Lower leg skin (tissue), 4 donors: ENCODE results near the gene DUXB. TPM values are rescaled to one million over a fixed set of nuclear protein-coding genes. Genes with fewer than 3 reads are reported as not detected.

Experiments
- DNase-seq, 2 donors: peaks; one replicate each; pipeline ENCODE4 v3.0.0-alpha.2; 2019; ENCODE audit warnings: low spot score in 2 of 2
- H3K4me3 ChIP-seq: fragments of 200-600 bp; sonication (generic); 2 replicates; pipeline ENCODE4 v1.5.1; 2017; ENCODE audit warnings: mild to moderate bottlenecking, low read depth; ENCODE audit not compliant: poor library complexity, severe bottlenecking
- CTCF ChIP-seq, 3 donors: fragments of 450-650 bp; IDR thresholded peaks; one replicate each; pipeline ENCODE4 v1.5.1; 2016; ENCODE audit warnings: antibody characterized with exemption in 3 of 3, mild to moderate bottlenecking in 3 of 3, moderate library complexity in 2 of 3
- POLR2A ChIP-seq, 2 donors: fragments of 450-650 bp; IDR thresholded peaks; one replicate each; pipeline ENCODE4 v1.6.1; 2016 to 2017; ENCODE audit warnings: antibody characterized with exemption in 2 of 2, mild to moderate bottlenecking in 1 of 2, moderate library complexity in 1 of 2
- WGBS, 2 donors: methylation state at CpG; one replicate each; pipeline ENCODE4 v1.1.5; 2018; 5-methylcytosine and 5-hydroxymethylcytosine counted together
- intact Hi-C: fragments of 100-400 bp; cut with DNase I; formaldehyde crosslinking; loops from one replicate; pipeline ENCODE4 v1.15.0; 2023; ENCODE audit warnings: low total_unique reads
- total RNA-seq, 4 donors: library from RNA; depleted of rRNA; stranded (reverse); fragments of >200 nt; gene quantifications; one replicate each; pipeline ENCODE4 v1.1.0, GENCODE V29; 2016

Gene DUXB
- total RNA-seq, 4 donors from 2014 or later, result not detected

- no peak overlapping the region for H3K4me3 ChIP-seq
- WGBS, 2 donors, result 90 to 91% methylated on average over 14 of the region's 14 CpGs
- TF ChIP-seq POLR2A (IDR thresholded peaks at IDR 0.05) (no peak), CTCF (IDR thresholded peaks at IDR 0.05) (no peak)
- DNase-seq, result no peak
- intact Hi-C loops, result no loop called here
Observed at GRCh38 chr16:75682308-75682707, 19.0 kb downstream of the DUXB start.

GRCh38 chr16:75679366-75679765 lies 21.9 kb downstream of the DUXB start:
- WGBS, 2 donors, result 84 to 91% methylated on average over 5 of the region's 5 CpGs
- no peak for TF ChIP-seq CTCF (IDR thresholded peaks at IDR 0.05)
- TF ChIP-seq POLR2A (IDR thresholded peaks at IDR 0.05), result no peak
- no peak overlapping the region for H3K4me3 ChIP-seq
- intact Hi-C loops, result no loop called here
- no peak for DNase-seq

GRCh38 chr16:75676909-75677308 lies 24.4 kb downstream of the DUXB start, which contains the start of gene CPHXL2:
Gene CPHXL2 (minus strand): TSS chr16:75677009. CDS start chr16:75676999, 10 bp downstream.
- intact Hi-C loops, result no loop called here
- 96 to 98% methylated on average over 4 of the region's 4 CpGs for WGBS, 2 donors
- no peak for DNase-seq
- no peak for TF ChIP-seq CTCF (IDR thresholded peaks at IDR 0.05)
- no peak for TF ChIP-seq POLR2A (IDR thresholded peaks at IDR 0.05)
- no peak within 1 kb of the TSS for H3K4me3 ChIP-seq

- DNase-seq, result no peak
- intact Hi-C loops, result no loop called here
Observed at GRCh38 chr16:75667503-75667902, 33.8 kb downstream of the DUXB start.

GRCh38 chr16:75660726-75661302 lies 40.4 kb downstream of the DUXB start:
- DNase-seq, result no peak
- 56 to 75% methylated on average over 4 of the region's 4 CpGs for WGBS, 2 donors
- no peak for TF ChIP-seq POLR2A (IDR thresholded peaks at IDR 0.05)
- no peak for TF ChIP-seq CTCF (IDR thresholded peaks at IDR 0.05)
- no peak overlapping the region for H3K4me3 ChIP-seq
- intact Hi-C loops, result no loop called here

More at GRCh38 chr16:75667503-75667902, 33.8 kb downstream of the DUXB start:
- no peak overlapping the region for H3K4me3 ChIP-seq
- TF ChIP-seq POLR2A (IDR thresholded peaks at IDR 0.05), result no peak
- no peak for TF ChIP-seq CTCF (IDR thresholded peaks at IDR 0.05)

GRCh38 chr16:75660321-75660720 lies 40.9 kb downstream of the DUXB start:
- WGBS, 2 donors, result 90% methylated on average over 6 of the region's 6 CpGs
- intact Hi-C loops, result no loop called here
- H3K4me3 ChIP-seq, result no peak overlapping the region
- DNase-seq, result no peak
- TF ChIP-seq CTCF (IDR thresholded peaks at IDR 0.05) (no peak), POLR2A (IDR thresholded peaks at IDR 0.05) (no peak)
